Measurements from ENCODE around the gene FAM170A. TPM values are rescaled to one million over a fixed set of nuclear protein-coding genes. Genes with fewer than 3 reads are reported as not detected.

The FAM170A gene, protein sequence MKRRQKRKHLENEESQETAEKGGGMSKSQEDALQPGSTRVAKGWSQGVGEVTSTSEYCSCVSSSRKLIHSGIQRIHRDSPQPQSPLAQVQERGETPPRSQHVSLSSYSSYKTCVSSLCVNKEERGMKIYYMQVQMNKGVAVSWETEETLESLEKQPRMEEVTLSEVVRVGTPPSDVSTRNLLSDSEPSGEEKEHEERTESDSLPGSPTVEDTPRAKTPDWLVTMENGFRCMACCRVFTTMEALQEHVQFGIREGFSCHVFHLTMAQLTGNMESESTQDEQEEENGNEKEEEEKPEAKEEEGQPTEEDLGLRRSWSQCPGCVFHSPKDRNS
- total RNA-seq = under 1 TPM in 1 of 9 donors, not detected in 8; 0.22 TPM
- polyA plus RNA-seq = under 1 TPM in 2 of 3 donors, not detected in 1; 0.17 to 0.56 TPM
- long read RNA-seq, donor 1 = 0 reads
- long read RNA-seq, donor 2 = 0 reads
- long read RNA-seq, donor 3 = 0 reads
- long read RNA-seq, donor 4 = 0 reads
- long read RNA-seq, donor 5 = 0 reads
- long read RNA-seq, donor 6 = 0 reads
- long read RNA-seq, donor 7 = 0 reads
- long read RNA-seq, donor 8 = 0 reads
- long read RNA-seq, donor 9 = 0 reads
- long read RNA-seq, donor 10 = 0 reads

DNA sequence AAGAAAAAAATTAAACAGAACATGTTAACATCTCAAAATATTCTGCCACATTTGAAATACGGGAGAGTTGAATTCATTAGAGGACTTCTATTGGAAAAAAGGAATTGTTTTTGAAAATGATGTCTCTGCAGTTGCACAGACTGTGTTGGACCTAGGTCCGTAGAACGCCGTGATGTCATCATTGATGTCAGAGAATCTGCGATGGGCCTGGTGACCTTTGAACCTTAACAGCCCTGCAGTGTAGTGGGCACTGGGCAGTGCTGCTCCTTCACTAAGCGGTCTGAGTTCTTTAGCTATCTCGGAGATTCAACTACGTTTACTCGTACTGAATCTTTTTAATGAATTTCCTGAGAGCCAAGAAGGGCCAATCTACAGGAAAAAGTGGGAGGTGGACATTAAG, at the start of gene FAM170A:
Gene FAM170A, plus strand, starts transcription at position 220 of the 400 bp plus-strand sequence. CDS start 211 bp downstream, outside the sequence.
- no peak for DNase-seq
- WGBS, 4 donors = 85 to 90% (median 88%) methylated on average over 9 of the region's 9 CpGs
- Histone ChIP-seq H3K9me3 (replicated peaks in 1 of 3) (no peaks in the 10 kb centered on the region), H3K36me3 (replicated peaks in 1 of 2) (no peaks in the 10 kb centered on the region), H3K27me3 (no peaks in the 10 kb centered on the region), H3K4me3 (no peak within 1 kb of the TSS), H3K27ac (no peak within 1 kb of the TSS), H3K4me1 (replicated peaks in 1 of 2) (no peaks in the 10 kb centered on the region)
- intact Hi-C loops (cut with DNase I) = no loop called here
- TF ChIP-seq, protein P1, sequence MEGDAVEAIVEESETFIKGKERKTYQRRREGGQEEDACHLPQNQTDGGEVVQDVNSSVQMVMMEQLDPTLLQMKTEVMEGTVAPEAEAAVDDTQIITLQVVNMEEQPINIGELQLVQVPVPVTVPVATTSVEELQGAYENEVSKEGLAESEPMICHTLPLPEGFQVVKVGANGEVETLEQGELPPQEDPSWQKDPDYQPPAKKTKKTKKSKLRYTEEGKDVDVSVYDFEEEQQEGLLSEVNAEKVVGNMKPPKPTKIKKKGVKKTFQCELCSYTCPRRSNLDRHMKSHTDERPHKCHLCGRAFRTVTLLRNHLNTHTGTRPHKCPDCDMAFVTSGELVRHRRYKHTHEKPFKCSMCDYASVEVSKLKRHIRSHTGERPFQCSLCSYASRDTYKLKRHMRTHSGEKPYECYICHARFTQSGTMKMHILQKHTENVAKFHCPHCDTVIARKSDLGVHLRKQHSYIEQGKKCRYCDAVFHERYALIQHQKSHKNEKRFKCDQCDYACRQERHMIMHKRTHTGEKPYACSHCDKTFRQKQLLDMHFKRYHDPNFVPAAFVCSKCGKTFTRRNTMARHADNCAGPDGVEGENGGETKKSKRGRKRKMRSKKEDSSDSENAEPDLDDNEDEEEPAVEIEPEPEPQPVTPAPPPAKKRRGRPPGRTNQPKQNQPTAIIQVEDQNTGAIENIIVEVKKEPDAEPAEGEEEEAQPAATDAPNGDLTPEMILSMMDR (IDR thresholded peaks at IDR 0.05) = no peak
- TF ChIP-seq POLR2A (IDR thresholded peaks at IDR 0.05) = no peak

GRCh38 chr5:119582987-119583386, 46.4 kb upstream of the FAM170A start:
- Histone ChIP-seq H3K27ac (no peak overlapping the region), H3K36me3 (replicated peaks in 1 of 2) (no peaks in the 10 kb centered on the region), H3K27me3 (no peaks in the 10 kb centered on the region), H3K4me3 (no peak overlapping the region), H3K4me1 (replicated peaks in 1 of 2) (no peaks in the 10 kb centered on the region), H3K9me3 (replicated peaks in 1 of 3) (no peaks in the 10 kb centered on the region)
- WGBS, 4 donors = 56 to 62% (median 59%) methylated on average over 1 of the region's 1 CpG
- DNase-seq = no peak
- intact Hi-C loops (cut with DNase I) = no loop called here
- TF ChIP-seq POLR2A (IDR thresholded peaks at IDR 0.05) = no peak
- TF ChIP-seq, protein P1 (IDR thresholded peaks at IDR 0.05) = no peak

- H3K4me3 ChIP-seq = no peak overlapping the region
- no peak overlapping the region for H3K27ac ChIP-seq
- WGBS, 4 donors = 32 to 50% (median 42%) methylated on average over 3 of the region's 3 CpGs
- no peaks in the 10 kb centered on the region for H3K27me3 ChIP-seq
- H3K36me3 ChIP-seq (replicated peaks in 1 of 2) = no peaks in the 10 kb centered on the region
- intact Hi-C loops (cut with DNase I) = no loop called here
- TF ChIP-seq, protein P1 (IDR thresholded peaks at IDR 0.05) = no peak
- no peak for TF ChIP-seq POLR2A (IDR thresholded peaks at IDR 0.05)
- no peaks in the 10 kb centered on the region for H3K4me1 ChIP-seq (replicated peaks in 1 of 2)
- DNase-seq = no peak
- no peaks in the 10 kb centered on the region for H3K9me3 ChIP-seq (replicated peaks in 1 of 3)
Measured at GRCh38 chr5:119583684-119584083, 45.7 kb upstream of the FAM170A start.

DNA sequence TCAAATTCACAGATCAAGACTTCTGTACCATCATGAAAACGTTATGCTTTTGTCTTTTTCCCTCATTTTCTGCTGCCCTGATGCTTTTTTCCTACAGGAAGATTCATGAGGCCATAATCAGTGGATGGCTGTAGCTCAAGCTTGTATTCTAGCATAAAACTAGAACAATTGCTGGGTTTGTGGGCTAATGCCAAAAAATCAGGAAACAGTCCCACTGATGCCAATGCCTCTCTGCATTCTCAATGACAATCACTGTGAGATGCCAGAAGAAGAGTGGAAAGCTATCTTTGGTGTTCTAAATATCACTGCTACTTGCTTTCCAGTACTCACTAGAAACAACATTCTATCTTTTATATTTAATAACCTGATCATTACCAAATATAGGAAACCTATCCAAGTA, 33.3 kb upstream of the FAM170A start:
- Histone ChIP-seq H3K27ac (no peak overlapping the region), H3K4me3 (no peak overlapping the region), H3K4me1 (replicated peaks in 1 of 2) (no peaks in the 10 kb centered on the region), H3K9me3 (replicated peaks in 1 of 3) (no peaks in the 10 kb centered on the region), H3K36me3 (replicated peaks in 1 of 2) (no peaks in the 10 kb centered on the region), H3K27me3 (no peaks in the 10 kb centered on the region)
- TF ChIP-seq, protein P1 (IDR thresholded peaks at IDR 0.05) = no peak
- no peak for TF ChIP-seq POLR2A (IDR thresholded peaks at IDR 0.05)
- DNase-seq = no peak
- WGBS, 4 donors = 52 to 61% (median 58%) methylated on average over 1 of the region's 1 CpG
- intact Hi-C loops (cut with DNase I) = no loop called here

Measured in adrenal gland (tissue), 19 donors.